ENCODE measurements around the gene MANBA.

MANBA gene

GRCh38 chr4:102596532-102596931 is 164.2 kb downstream of the MANBA start:
- H3K4me3 ChIP-seq (ENCODE audit: low read length), result no peak overlapping the region
- H3K27me3 ChIP-seq (ENCODE audit: control insufficient read depth, low read length), result no peaks in the 10 kb centered on the region
- no peak overlapping the region for H3K4me2 ChIP-seq (ENCODE audit: low read length)
- no peaks in the 10 kb centered on the region for H4K20me1 ChIP-seq (ENCODE audit: control insufficient read depth, insufficient read depth, low read depth, low read length)
- H3K36me3 ChIP-seq (ENCODE audit: control insufficient read depth, low read length), result peaks cover 79% of the 10 kb centered on the region
- H3K9me3 ChIP-seq (ENCODE audit: control insufficient read depth, insufficient read depth, low read length), result no peaks in the 10 kb centered on the region
- H3K79me2 ChIP-seq (ENCODE audit: control insufficient read depth, low read length), result no peaks in the 10 kb centered on the region
- H3K4me1 ChIP-seq (ENCODE audit: control insufficient read depth, low read length), result no peaks in the 10 kb centered on the region
- TF ChIP-seq EZH2phosphoT487 (IDR thresholded peaks at IDR 0.05; ENCODE audit: borderline replicate concordance, low read length) (no peak), CTCF (IDR thresholded peaks at IDR 0.05; ENCODE audit: low read depth, low read length, poor library complexity, severe bottlenecking) (no peak)
- H3K27ac ChIP-seq (ENCODE audit: low read depth, low read length), result no peak overlapping the region
- no peaks in the 10 kb centered on the region for H3F3A ChIP-seq (ENCODE audit: control insufficient read depth, insufficient read depth)
- H3K9me2 ChIP-seq (replicated peaks; ENCODE audit: control insufficient read depth, low read length), result no peaks in the 10 kb centered on the region

GRCh38 chr4:102594000-102594399 is 166.8 kb downstream of the MANBA start:
- Histone ChIP-seq H3K36me3 (ENCODE audit: control insufficient read depth, low read length) (peaks cover 75% of the 10 kb centered on the region), H3K27me3 (ENCODE audit: control insufficient read depth, low read length) (no peaks in the 10 kb centered on the region), H3K9me2 (replicated peaks; ENCODE audit: control insufficient read depth, low read length) (no peaks in the 10 kb centered on the region), H3K79me2 (ENCODE audit: control insufficient read depth, low read length) (no peaks in the 10 kb centered on the region), H3K9me3 (ENCODE audit: control insufficient read depth, insufficient read depth, low read length) (no peaks in the 10 kb centered on the region), H3K4me3 (ENCODE audit: low read length) (no peak overlapping the region), H3K4me1 (ENCODE audit: control insufficient read depth, low read length) (no peaks in the 10 kb centered on the region), H3F3A (ENCODE audit: control insufficient read depth, insufficient read depth) (no peaks in the 10 kb centered on the region), H3K27ac (ENCODE audit: low read depth, low read length) (no peak overlapping the region), H3K4me2 (ENCODE audit: low read length) (no peak overlapping the region), H4K20me1 (ENCODE audit: control insufficient read depth, insufficient read depth, low read depth, low read length) (no peaks in the 10 kb centered on the region)
- no peak for TF ChIP-seq CTCF (IDR thresholded peaks at IDR 0.05; ENCODE audit: low read depth, low read length, poor library complexity, severe bottlenecking)
- no peak for TF ChIP-seq EZH2phosphoT487 (IDR thresholded peaks at IDR 0.05; ENCODE audit: borderline replicate concordance, low read length)

GRCh38 chr4:102593147-102593546 is 167.6 kb downstream of the MANBA start:
- TF ChIP-seq EZH2phosphoT487 (IDR thresholded peaks at IDR 0.05; ENCODE audit: borderline replicate concordance, low read length) (no peak), CTCF (IDR thresholded peaks at IDR 0.05; ENCODE audit: low read depth, low read length, poor library complexity, severe bottlenecking) (no peak)
- no peak overlapping the region for H3K4me2 ChIP-seq (ENCODE audit: low read length)
- H3K36me3 ChIP-seq (ENCODE audit: control insufficient read depth, low read length), result peaks cover 74% of the 10 kb centered on the region
- H3K4me3 ChIP-seq (ENCODE audit: low read length), result no peak overlapping the region
- no peaks in the 10 kb centered on the region for H3K79me2 ChIP-seq (ENCODE audit: control insufficient read depth, low read length)
- H3F3A ChIP-seq (ENCODE audit: control insufficient read depth, insufficient read depth), result no peaks in the 10 kb centered on the region
- no peak overlapping the region for H3K27ac ChIP-seq (ENCODE audit: low read depth, low read length)
- no peaks in the 10 kb centered on the region for H3K27me3 ChIP-seq (ENCODE audit: control insufficient read depth, low read length)
- H3K9me2 ChIP-seq (replicated peaks; ENCODE audit: control insufficient read depth, low read length), result no peaks in the 10 kb centered on the region
- no peaks in the 10 kb centered on the region for H3K9me3 ChIP-seq (ENCODE audit: control insufficient read depth, insufficient read depth, low read length)
- no peaks in the 10 kb centered on the region for H4K20me1 ChIP-seq (ENCODE audit: control insufficient read depth, insufficient read depth, low read depth, low read length)
- H3K4me1 ChIP-seq (ENCODE audit: control insufficient read depth, low read length), result no peaks in the 10 kb centered on the region

GRCh38 chr4:102592256-102592655 is 168.5 kb downstream of the MANBA start:
- Histone ChIP-seq H3K4me2 (ENCODE audit: low read length) (no peak overlapping the region), H3K4me3 (ENCODE audit: low read length) (no peak overlapping the region), H3K27me3 (ENCODE audit: control insufficient read depth, low read length) (no peaks in the 10 kb centered on the region), H3K4me1 (ENCODE audit: control insufficient read depth, low read length) (no peaks in the 10 kb centered on the region), H4K20me1 (ENCODE audit: control insufficient read depth, insufficient read depth, low read depth, low read length) (no peaks in the 10 kb centered on the region), H3K9me2 (replicated peaks; ENCODE audit: control insufficient read depth, low read length) (no peaks in the 10 kb centered on the region), H3K9me3 (ENCODE audit: control insufficient read depth, insufficient read depth, low read length) (no peaks in the 10 kb centered on the region), H3K36me3 (ENCODE audit: control insufficient read depth, low read length) (peaks cover 74% of the 10 kb centered on the region), H3F3A (ENCODE audit: control insufficient read depth, insufficient read depth) (no peaks in the 10 kb centered on the region), H3K27ac (ENCODE audit: low read depth, low read length) (no peak overlapping the region), H3K79me2 (ENCODE audit: control insufficient read depth, low read length) (no peaks in the 10 kb centered on the region)
- TF ChIP-seq EZH2phosphoT487 (IDR thresholded peaks at IDR 0.05; ENCODE audit: borderline replicate concordance, low read length), result no peak
- TF ChIP-seq CTCF (IDR thresholded peaks at IDR 0.05; ENCODE audit: low read depth, low read length, poor library complexity, severe bottlenecking), result no peak

All from DOHH2 (cell line).